GM12878 (cell line): Measurements from ENCODE around the gene PRR7. TPM values are rescaled to one million over a fixed set of nuclear protein-coding genes. Genes with fewer than 3 reads are reported as not detected.

ENCODE experiments used
- CHD2 ChIP-seq: IDR thresholded peaks from 2 replicates; pipeline ENCODE4 v1.6.1; 2011; ENCODE audit warnings: low read depth, low read length, improper control_type of control experiment, borderline replicate concordance
- FOS ChIP-seq: IDR thresholded peaks from 3 replicates; pipeline ENCODE4 v1.6.1; 2011; ENCODE audit warnings: borderline replicate concordance; ENCODE audit not compliant: insufficient read length; ENCODE audit errors: extremely low read depth
- HCFC1 ChIP-seq: fragments of 150-350 bp; IDR thresholded peaks from 2 replicates; pipeline ENCODE4 v1.6.1; 2014; ENCODE audit warnings: low read length
- JUND ChIP-seq: IDR thresholded peaks from 2 replicates; pipeline ENCODE4 v1.6.1; 2012; ENCODE audit warnings: low read depth, mild to moderate bottlenecking, low read length, improper control_type of control experiment, moderate library complexity
- MEF2A ChIP-seq: IDR thresholded peaks from 2 replicates; pipeline ENCODE4 v1.6.1; 2011; ENCODE audit warnings: low read depth, mild to moderate bottlenecking, low read length, moderate library complexity; ENCODE audit not compliant: insufficient read depth
- MTA2 ChIP-seq: fragments of 450-650 bp; IDR thresholded peaks from 2 replicates; pipeline ENCODE4 v1.6.1; 2016; ENCODE audit warnings: low read depth, mild to moderate bottlenecking, moderate library complexity
- NFIC ChIP-seq: IDR thresholded peaks from 2 replicates; pipeline ENCODE4 v1.6.1; 2012; ENCODE audit warnings: low read depth, mild to moderate bottlenecking, inconsistent platforms, low read length, moderate library complexity
- NFYB ChIP-seq: IDR thresholded peaks from 2 replicates; pipeline ENCODE4 v1.6.1; 2011; ENCODE audit warnings: low read depth, mild to moderate bottlenecking, low read length, improper control_type of control experiment, moderate library complexity; ENCODE audit not compliant: insufficient read depth
- NR2F1 ChIP-seq: fragments of 450-650 bp; conservative IDR thresholded peaks from 2 replicates; pipeline ENCODE4 v1.6.1; 2017; ENCODE audit warnings: mild to moderate bottlenecking
- NRF1 ChIP-seq: conservative IDR thresholded peaks from 2 replicates; pipeline ENCODE4 v1.6.1; 2011; ENCODE audit warnings: mild to moderate bottlenecking, low read depth, low read length, improper control_type of control experiment
- PAX5 ChIP-seq: IDR thresholded peaks from 2 replicates; pipeline ENCODE4 v1.6.1; 2011; ENCODE audit warnings: low read depth, low read length, borderline replicate concordance
- POLR2A ChIP-seq: IDR thresholded peaks from 2 replicates; pipeline ENCODE4 v1.6.1; 2011; ENCODE audit warnings: low read depth, mild to moderate bottlenecking, low read length
- RBBP5 ChIP-seq: fragments of 200-600 bp; sonication (generic); conservative IDR thresholded peaks from 2 replicates; pipeline ENCODE4 v1.6.1; 2016
- RELA ChIP-seq: fragments of 450-650 bp; IDR thresholded peaks from 2 replicates; pipeline ENCODE4 v1.8.0; 2014; ENCODE audit warnings: borderline replicate concordance; ENCODE audit not compliant: partially characterized antibody
- TCF12 ChIP-seq: IDR thresholded peaks from 2 replicates; pipeline ENCODE4 v1.6.1; 2011; ENCODE audit warnings: low read depth, mild to moderate bottlenecking, low read length
- ZNF217 ChIP-seq: fragments of 450-650 bp; IDR thresholded peaks from 2 replicates; pipeline ENCODE4 v1.6.1; 2017; ENCODE audit warnings: antibody characterized with exemption, mild to moderate bottlenecking
- ZNF622 ChIP-seq: fragments of 450-650 bp; IDR thresholded peaks from 2 replicates; pipeline ENCODE4 v1.6.1; 2017; ENCODE audit warnings: mild to moderate bottlenecking, inconsistent platforms
- polyA plus RNA-seq, 11 experiments: library from polyadenylated mRNA; depleted of rRNA in 4 of 11; unstranded in 6 of 11; stranded (reverse) in 5 of 11; fragments of >200 nt; fragmentation: Nextera tagmentation in 4 of 11; fragmentation: Illumina TruSeq in 1 of 11; extraction: Ambion mirVana in 4 of 11; extraction: Trizol in 1 of 11; gene quantifications; 1 replicate in 1 of 11; 2 replicates in 10 of 11; pipeline versions ENCODE4 v1.2.1 to v1.2.3, GENCODE V29; 2011 to 2016; ENCODE audit warnings: inconsistent platforms in 2 of 11, missing spikeins in 2 of 11, low read depth in 1 of 11
- total RNA-seq, 4 experiments: library from RNA; depleted of rRNA in 3 of 4; stranded (reverse); fragments of >200 nt in 3 of 4; fragmentation: Illumina TruSeq in 1 of 4; extraction: Trizol in 1 of 4; gene quantifications; 2 replicates each; pipeline versions ENCODE4 v1.2.1 to v1.2.3, GENCODE V29; 2013 to 2021
- TF ChIP-seq, protein P1 (sequence below): IDR thresholded peaks from 2 replicates; pipeline ENCODE4 v1.6.1; 2011; ENCODE audit warnings: borderline replicate concordance, low read depth, mild to moderate bottlenecking, moderate library complexity, low read length; ENCODE audit not compliant: insufficient read depth, poor library complexity, severe bottlenecking
- TF ChIP-seq, protein P2 (sequence below): fragments of 450-650 bp; IDR thresholded peaks from 2 replicates; pipeline ENCODE4 v1.6.1; 2017; ENCODE audit warnings: antibody characterized with exemption, mild to moderate bottlenecking, moderate library complexity
- TF ChIP-seq, protein P3 (sequence below): fragments of 450-650 bp; IDR thresholded peaks from 2 replicates; pipeline ENCODE4 v1.6.1; 2014; ENCODE audit warnings: mild to moderate bottlenecking
- TF ChIP-seq, protein P4 (sequence below): fragments of 450-650 bp; IDR thresholded peaks from 2 replicates; pipeline ENCODE4 v1.6.1; 2016; ENCODE audit warnings: mild to moderate bottlenecking
- TF ChIP-seq, protein P5 (sequence below): IDR thresholded peaks from 2 replicates; pipeline ENCODE4 v1.6.1; 2012; ENCODE audit warnings: low read depth, low read length, improper control_type of control experiment
- TF ChIP-seq, protein P6 (sequence below): IDR thresholded peaks from 2 replicates; pipeline ENCODE4 v1.6.1; 2012; ENCODE audit warnings: low read depth, low read length, improper control_type of control experiment

The PRR7 gene
- total and polyA plus RNA-seq, 10 of the 15 experiments (the other 5 are each of a cell fraction or from before 2014, with no cell fraction given) = 0.09 to 18.8 (median 4.6) TPM; not detected in 2

DNA sequence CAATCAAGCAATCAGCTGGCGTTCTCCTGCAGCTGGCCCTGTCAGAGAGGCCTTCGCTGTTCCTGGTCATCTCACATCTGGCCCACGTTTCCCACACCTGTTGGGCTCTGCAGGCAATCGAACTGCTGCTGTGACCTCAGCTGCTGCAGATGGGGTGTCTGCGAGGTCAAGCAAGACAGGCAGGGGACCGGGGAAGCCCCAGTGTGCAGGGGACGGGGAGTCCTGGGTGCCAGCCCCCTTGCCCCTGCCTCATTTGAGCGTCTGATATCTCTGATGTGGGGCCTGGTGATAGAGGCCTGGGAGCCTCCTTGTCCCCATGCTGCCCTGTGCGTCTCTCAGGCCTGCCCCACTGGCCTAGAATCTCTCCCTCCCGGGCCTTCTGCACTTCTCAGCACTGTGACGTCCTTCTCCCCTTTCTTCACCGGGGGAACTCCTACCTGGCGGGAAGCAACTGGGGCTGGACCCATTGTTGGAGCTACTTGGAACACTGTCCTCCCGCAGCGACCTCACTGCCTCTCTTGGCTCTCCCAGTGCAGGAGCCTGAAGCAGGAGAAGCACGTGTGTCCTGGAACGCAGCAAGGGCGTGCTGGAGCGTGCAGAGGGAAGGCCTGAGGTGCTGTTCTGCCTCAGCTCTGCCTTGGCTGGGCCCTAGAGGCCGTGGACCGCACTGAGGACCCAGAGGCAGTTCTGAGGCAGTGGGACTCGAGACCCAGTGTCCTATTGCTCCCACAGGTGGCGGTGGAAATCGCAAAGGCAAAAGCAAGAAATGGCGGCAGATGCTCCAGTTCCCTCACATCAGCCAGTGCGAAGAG is 16.3 kb upstream of the PRR7 start (continued):
- TF ChIP-seq HCFC1 = no peak
- TF ChIP-seq RBBP5 = no peak
- peak; percentile 98 for TF ChIP-seq TCF12
- peak; percentile 28; the same call in 1 of the 2 replicates for TF ChIP-seq PAX5
- TF ChIP-seq POLR2A = no peak
- TF ChIP-seq, protein P1, sequence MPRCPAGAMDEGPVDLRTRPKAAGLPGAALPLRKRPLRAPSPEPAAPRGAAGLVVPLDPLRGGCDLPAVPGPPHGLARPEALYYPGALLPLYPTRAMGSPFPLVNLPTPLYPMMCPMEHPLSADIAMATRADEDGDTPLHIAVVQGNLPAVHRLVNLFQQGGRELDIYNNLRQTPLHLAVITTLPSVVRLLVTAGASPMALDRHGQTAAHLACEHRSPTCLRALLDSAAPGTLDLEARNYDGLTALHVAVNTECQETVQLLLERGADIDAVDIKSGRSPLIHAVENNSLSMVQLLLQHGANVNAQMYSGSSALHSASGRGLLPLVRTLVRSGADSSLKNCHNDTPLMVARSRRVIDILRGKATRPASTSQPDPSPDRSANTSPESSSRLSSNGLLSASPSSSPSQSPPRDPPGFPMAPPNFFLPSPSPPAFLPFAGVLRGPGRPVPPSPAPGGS = no peak
- TF ChIP-seq, protein P2, sequence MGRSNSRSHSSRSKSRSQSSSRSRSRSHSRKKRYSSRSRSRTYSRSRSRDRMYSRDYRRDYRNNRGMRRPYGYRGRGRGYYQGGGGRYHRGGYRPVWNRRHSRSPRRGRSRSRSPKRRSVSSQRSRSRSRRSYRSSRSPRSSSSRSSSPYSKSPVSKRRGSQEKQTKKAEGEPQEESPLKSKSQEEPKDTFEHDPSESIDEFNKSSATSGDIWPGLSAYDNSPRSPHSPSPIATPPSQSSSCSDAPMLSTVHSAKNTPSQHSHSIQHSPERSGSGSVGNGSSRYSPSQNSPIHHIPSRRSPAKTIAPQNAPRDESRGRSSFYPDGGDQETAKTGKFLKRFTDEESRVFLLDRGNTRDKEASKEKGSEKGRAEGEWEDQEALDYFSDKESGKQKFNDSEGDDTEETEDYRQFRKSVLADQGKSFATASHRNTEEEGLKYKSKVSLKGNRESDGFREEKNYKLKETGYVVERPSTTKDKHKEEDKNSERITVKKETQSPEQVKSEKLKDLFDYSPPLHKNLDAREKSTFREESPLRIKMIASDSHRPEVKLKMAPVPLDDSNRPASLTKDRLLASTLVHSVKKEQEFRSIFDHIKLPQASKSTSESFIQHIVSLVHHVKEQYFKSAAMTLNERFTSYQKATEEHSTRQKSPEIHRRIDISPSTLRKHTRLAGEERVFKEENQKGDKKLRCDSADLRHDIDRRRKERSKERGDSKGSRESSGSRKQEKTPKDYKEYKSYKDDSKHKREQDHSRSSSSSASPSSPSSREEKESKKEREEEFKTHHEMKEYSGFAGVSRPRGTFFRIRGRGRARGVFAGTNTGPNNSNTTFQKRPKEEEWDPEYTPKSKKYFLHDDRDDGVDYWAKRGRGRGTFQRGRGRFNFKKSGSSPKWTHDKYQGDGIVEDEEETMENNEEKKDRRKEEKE = no peak
- TF ChIP-seq NR2F1 = 0 out of 2 replicates have a peak, but pooled peaks have one; percentile 22
- TF ChIP-seq, protein P3, sequence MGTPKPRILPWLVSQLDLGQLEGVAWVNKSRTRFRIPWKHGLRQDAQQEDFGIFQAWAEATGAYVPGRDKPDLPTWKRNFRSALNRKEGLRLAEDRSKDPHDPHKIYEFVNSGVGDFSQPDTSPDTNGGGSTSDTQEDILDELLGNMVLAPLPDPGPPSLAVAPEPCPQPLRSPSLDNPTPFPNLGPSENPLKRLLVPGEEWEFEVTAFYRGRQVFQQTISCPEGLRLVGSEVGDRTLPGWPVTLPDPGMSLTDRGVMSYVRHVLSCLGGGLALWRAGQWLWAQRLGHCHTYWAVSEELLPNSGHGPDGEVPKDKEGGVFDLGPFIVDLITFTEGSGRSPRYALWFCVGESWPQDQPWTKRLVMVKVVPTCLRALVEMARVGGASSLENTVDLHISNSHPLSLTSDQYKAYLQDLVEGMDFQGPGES = no peak
- TF ChIP-seq MTA2 = no peak
- no peak for TF ChIP-seq ZNF217
- TF ChIP-seq, protein P4, sequence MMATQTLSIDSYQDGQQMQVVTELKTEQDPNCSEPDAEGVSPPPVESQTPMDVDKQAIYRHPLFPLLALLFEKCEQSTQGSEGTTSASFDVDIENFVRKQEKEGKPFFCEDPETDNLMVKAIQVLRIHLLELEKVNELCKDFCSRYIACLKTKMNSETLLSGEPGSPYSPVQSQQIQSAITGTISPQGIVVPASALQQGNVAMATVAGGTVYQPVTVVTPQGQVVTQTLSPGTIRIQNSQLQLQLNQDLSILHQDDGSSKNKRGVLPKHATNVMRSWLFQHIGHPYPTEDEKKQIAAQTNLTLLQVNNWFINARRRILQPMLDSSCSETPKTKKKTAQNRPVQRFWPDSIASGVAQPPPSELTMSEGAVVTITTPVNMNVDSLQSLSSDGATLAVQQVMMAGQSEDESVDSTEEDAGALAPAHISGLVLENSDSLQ = no peak
- TF ChIP-seq NRF1 = no peak
- TF ChIP-seq JUND = no peak
- TF ChIP-seq, protein P5, sequence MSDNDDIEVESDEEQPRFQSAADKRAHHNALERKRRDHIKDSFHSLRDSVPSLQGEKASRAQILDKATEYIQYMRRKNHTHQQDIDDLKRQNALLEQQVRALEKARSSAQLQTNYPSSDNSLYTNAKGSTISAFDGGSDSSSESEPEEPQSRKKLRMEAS = no peak
- 0 out of 2 replicates have a peak, but pooled peaks have one; percentile 18 for TF ChIP-seq CHD2
- no peak for TF ChIP-seq FOS
- TF ChIP-seq RELA = no peak
- no peak for TF ChIP-seq NFYB
- TF ChIP-seq ZNF622 = no peak
- TF ChIP-seq, protein P6, sequence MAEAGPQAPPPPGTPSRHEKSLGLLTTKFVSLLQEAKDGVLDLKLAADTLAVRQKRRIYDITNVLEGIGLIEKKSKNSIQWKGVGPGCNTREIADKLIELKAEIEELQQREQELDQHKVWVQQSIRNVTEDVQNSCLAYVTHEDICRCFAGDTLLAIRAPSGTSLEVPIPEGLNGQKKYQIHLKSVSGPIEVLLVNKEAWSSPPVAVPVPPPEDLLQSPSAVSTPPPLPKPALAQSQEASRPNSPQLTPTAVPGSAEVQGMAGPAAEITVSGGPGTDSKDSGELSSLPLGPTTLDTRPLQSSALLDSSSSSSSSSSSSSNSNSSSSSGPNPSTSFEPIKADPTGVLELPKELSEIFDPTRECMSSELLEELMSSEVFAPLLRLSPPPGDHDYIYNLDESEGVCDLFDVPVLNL = no peak
- TF ChIP-seq NFIC = no peak
- TF ChIP-seq MEF2A = no peak
